GM12874 (cell line): ENCODE data around the gene MT3.

ENCODE experiments used
- CTCF ChIP-seq: IDR thresholded peaks from 2 replicates; pipeline ENCODE4 v1.5.1; 2011; ENCODE audit warnings: low read depth, mild to moderate bottlenecking, control low read depth, low read length, moderate library complexity; ENCODE audit not compliant: insufficient read depth

The MT3 gene

GRCh38 chr16:56614549-56614991, 25.2 kb downstream of the MT3 start:
- TF ChIP-seq CTCF: no peak

- TF ChIP-seq CTCF: no peak
Observed at GRCh38 chr16:56615353-56615752, 26.0 kb downstream of the MT3 start.

GRCh38 chr16:56616608-56617211, 27.4 kb downstream of the MT3 start:
- TF ChIP-seq CTCF: no peak

- no peak for TF ChIP-seq CTCF
Observed at GRCh38 chr16:56617212-56618085, 28.1 kb downstream of the MT3 start.

- TF ChIP-seq CTCF: no peak
Observed at GRCh38 chr16:56618138-56618537, 28.8 kb downstream of the MT3 start.

GRCh38 chr16:56620339-56620897, 31.1 kb downstream of the MT3 start:
- TF ChIP-seq CTCF: no peak

GRCh38 chr16:56623637-56624036, 34.3 kb downstream of the MT3 start:
- TF ChIP-seq CTCF: no peak
